ENCODE results near the gene DNAJC2. TPM values are rescaled to one million over a fixed set of nuclear protein-coding genes. Genes with fewer than 3 reads are reported as not detected.
A peak's percentile ranks its signal among the peaks of the same experiment; 100 is the strongest.

Gene DNAJC2
- total RNA-seq, 1 donor from 2014 or later: 41.0 TPM

DNA sequence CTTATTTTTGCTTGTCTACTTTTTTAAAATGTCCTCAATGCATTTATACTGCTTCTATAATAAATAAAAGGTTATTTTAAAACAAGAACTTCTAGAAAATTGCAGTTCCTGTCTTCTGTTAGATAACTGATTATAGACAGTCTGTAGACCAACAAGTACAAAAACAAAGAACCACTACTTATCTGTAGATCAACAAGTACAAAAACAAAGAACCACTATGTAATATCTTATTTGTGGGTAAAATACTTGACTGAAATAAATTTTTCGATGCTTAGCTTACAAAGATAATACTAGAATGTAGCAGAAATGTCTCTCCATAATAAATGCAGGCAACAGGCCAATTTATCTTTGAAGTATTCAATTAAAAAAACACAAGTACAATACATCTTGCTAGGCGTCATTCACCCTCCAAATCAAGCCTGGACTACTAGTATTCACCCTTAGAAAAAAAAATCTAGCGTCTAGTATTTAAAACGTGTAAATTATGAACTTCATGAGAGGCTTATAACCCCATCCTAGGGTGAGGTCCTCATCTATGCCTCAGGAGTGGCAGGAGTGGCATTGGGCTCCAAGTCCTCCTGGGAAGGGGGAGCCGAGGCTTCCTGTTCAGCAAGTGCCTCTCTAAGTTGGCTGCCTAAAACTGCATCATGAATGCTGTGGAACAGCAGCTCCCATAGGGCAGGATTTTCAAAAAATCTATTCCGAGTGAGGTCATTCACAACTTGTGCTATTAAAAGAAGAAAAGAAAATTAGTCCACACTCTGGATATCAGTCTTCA is 29.5 kb upstream of the DNAJC2 start:
- H3K4me1 ChIP-seq: no peaks in the 10 kb centered on the region
- no peak overlapping the region for H2AFZ ChIP-seq (replicated peaks)
- no peak overlapping the region for H3K4me2 ChIP-seq
- peaks cover 2% of the 10 kb centered on the region for H3K36me3 ChIP-seq
- H3K27me3 Mint-ChIP-seq (ENCODE audit: insufficient read depth, low read depth): no peaks in the 10 kb centered on the region
- H3K36me3 Mint-ChIP-seq: no peaks in the 10 kb centered on the region
- no peaks in the 10 kb centered on the region for H3K79me2 ChIP-seq (ENCODE audit: low read depth)
- H3F3A ChIP-seq (ENCODE audit: low read depth): no peaks in the 10 kb centered on the region
- no peak overlapping the region for H3K27ac ChIP-seq
- no peaks in the 10 kb centered on the region for H4K20me1 ChIP-seq (ENCODE audit: low read depth)
- H3K9ac ChIP-seq: no peak overlapping the region
- no peak overlapping the region for H3K4me3 ChIP-seq
- TF ChIP-seq, protein P1, sequence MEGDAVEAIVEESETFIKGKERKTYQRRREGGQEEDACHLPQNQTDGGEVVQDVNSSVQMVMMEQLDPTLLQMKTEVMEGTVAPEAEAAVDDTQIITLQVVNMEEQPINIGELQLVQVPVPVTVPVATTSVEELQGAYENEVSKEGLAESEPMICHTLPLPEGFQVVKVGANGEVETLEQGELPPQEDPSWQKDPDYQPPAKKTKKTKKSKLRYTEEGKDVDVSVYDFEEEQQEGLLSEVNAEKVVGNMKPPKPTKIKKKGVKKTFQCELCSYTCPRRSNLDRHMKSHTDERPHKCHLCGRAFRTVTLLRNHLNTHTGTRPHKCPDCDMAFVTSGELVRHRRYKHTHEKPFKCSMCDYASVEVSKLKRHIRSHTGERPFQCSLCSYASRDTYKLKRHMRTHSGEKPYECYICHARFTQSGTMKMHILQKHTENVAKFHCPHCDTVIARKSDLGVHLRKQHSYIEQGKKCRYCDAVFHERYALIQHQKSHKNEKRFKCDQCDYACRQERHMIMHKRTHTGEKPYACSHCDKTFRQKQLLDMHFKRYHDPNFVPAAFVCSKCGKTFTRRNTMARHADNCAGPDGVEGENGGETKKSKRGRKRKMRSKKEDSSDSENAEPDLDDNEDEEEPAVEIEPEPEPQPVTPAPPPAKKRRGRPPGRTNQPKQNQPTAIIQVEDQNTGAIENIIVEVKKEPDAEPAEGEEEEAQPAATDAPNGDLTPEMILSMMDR (IDR thresholded peaks at IDR 0.05): no peak
- TF ChIP-seq EZH2 (IDR thresholded peaks at IDR 0.05) (no peak), EZH2phosphoT487 (IDR thresholded peaks at IDR 0.05) (no peak)
- no peaks in the 10 kb centered on the region for H3K4me1 Mint-ChIP-seq
- H3K27me3 ChIP-seq: peaks cover 3% of the 10 kb centered on the region
- no peak overlapping the region for H3K27ac Mint-ChIP-seq
- H3K9me3 ChIP-seq (ENCODE audit: low read depth): no peaks in the 10 kb centered on the region
- no peaks in the 10 kb centered on the region for H3K9me3 Mint-ChIP-seq
- H3K4me3 Mint-ChIP-seq: no peak overlapping the region
- DNase-seq (ENCODE audit: low spot score): peak; percentile 4

DNA sequence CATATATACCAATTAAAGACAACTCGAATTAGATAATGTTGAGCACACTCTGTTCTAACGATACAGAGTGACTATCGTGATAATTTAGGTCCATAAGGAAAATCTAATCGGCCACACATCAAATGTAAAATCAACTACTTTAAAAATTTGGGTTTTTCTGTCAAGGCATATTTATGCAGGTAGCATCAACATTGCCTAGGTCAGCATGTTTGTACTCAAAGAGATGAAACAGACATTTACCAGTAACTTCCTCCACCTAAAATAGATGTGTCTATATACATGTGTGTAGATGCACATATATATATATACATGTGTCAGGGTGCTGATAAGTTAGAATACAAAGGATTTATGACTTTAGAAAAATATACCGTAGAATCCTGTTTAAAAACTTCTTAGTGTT is 24.9 kb upstream of the DNAJC2 start:
- no peak for DNase-seq (ENCODE audit: low spot score)
- TF ChIP-seq, protein P1 (IDR thresholded peaks at IDR 0.05): no peak
- TF ChIP-seq EZH2 (IDR thresholded peaks at IDR 0.05): no peak
- TF ChIP-seq EZH2phosphoT487 (IDR thresholded peaks at IDR 0.05): no peak
- Histone ChIP-seq H3K27me3 (no peaks in the 10 kb centered on the region), H3K36me3 (peaks cover 13% of the 10 kb centered on the region), H3K79me2 (ENCODE audit: low read depth) (no peaks in the 10 kb centered on the region), H3F3A (ENCODE audit: low read depth) (no peaks in the 10 kb centered on the region), H3K9me3 (ENCODE audit: low read depth) (no peaks in the 10 kb centered on the region), H4K20me1 (ENCODE audit: low read depth) (no peaks in the 10 kb centered on the region), H2AFZ (replicated peaks) (no peak overlapping the region), H3K27ac (no peak overlapping the region), H3K9ac (no peak overlapping the region), H3K4me2 (no peak overlapping the region), H3K4me1 (no peaks in the 10 kb centered on the region), H3K4me3 (no peak overlapping the region)
- Mint-ChIP-seq H3K4me1 (no peaks in the 10 kb centered on the region), H3K9me3 (no peaks in the 10 kb centered on the region), H3K36me3 (peaks cover 15% of the 10 kb centered on the region), H3K27ac (no peak overlapping the region), H3K4me3 (no peak overlapping the region), H3K27me3 (ENCODE audit: insufficient read depth, low read depth) (no peaks in the 10 kb centered on the region)

DNA sequence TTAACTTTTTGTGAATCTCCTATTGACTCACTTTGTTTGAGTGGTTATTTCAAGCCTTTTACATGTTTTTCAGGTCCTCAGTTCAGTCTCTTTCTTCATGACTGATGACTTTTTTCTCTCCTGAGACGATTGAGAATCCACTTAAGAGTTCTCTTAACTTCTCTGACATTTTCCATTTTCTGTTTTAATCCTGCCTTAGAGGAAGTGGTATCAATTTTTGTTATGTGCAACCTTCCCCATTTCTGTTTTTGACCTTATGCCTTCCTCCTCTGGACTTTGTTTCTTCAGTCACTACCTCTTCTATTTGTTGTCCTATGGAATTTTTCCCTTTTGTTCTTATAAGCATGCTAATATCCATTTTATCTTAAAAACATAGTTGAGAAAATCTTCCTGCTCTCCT is 5.2 kb upstream of the DNAJC2 start:
- H2AFZ ChIP-seq (replicated peaks): no peak overlapping the region
- peaks cover 23% of the 10 kb centered on the region for H3K4me1 Mint-ChIP-seq
- H3K9ac ChIP-seq: no peak overlapping the region
- H3K9me3 ChIP-seq (ENCODE audit: low read depth): no peaks in the 10 kb centered on the region
- peaks cover 21% of the 10 kb centered on the region for H4K20me1 ChIP-seq (ENCODE audit: low read depth)
- no peak overlapping the region for H3K27ac ChIP-seq
- no peaks in the 10 kb centered on the region for H3K9me3 Mint-ChIP-seq
- no peaks in the 10 kb centered on the region for H3K36me3 ChIP-seq
- peaks cover 4% of the 10 kb centered on the region for H3F3A ChIP-seq (ENCODE audit: low read depth)
- TF ChIP-seq, protein P1 (IDR thresholded peaks at IDR 0.05): no peak
- TF ChIP-seq EZH2 (IDR thresholded peaks at IDR 0.05): no peak
- no peak for TF ChIP-seq EZH2phosphoT487 (IDR thresholded peaks at IDR 0.05)
- peaks cover 75% of the 10 kb centered on the region for H3K79me2 ChIP-seq (ENCODE audit: low read depth)
- no peaks in the 10 kb centered on the region for H3K27me3 ChIP-seq
- peaks cover 14% of the 10 kb centered on the region for H3K4me1 ChIP-seq
- H3K4me2 ChIP-seq: no peak overlapping the region
- no peak for DNase-seq (ENCODE audit: low spot score)
- H3K36me3 Mint-ChIP-seq: peaks cover 3% of the 10 kb centered on the region
- peak overlapping the region; percentile 71 for H3K4me3 Mint-ChIP-seq
- H3K27ac Mint-ChIP-seq: no peak overlapping the region
- no peak overlapping the region for H3K4me3 ChIP-seq
- no peaks in the 10 kb centered on the region for H3K27me3 Mint-ChIP-seq (ENCODE audit: insufficient read depth, low read depth)
